Neural cell (in vitro differentiated cells): ENCODE results near the gene MGME1. TPM values are rescaled to one million over a fixed set of nuclear protein-coding genes. Genes with fewer than 3 reads are reported as not detected.

ENCODE experiments used
- H2AFZ ChIP-seq: fragments of 200-600, 300-800 bp; sonication (generic), shearing (Covaris generic); 2 replicates; pipeline ENCODE4 v1.6.0; 2014; ENCODE audit warnings: low read depth, mild to moderate bottlenecking, antibody characterized with exemption, low read length, moderate library complexity
- H3F3A ChIP-seq: fragments of 200-600 bp; shearing (Covaris generic); 2 replicates; pipeline ENCODE4 v1.6.1; 2016; ENCODE audit warnings: mild to moderate bottlenecking, moderate library complexity, mixed read lengths, antibody characterized with exemption, low read length; ENCODE audit not compliant: insufficient read depth, poor library complexity, severe bottlenecking
- H3K27ac ChIP-seq: fragments of 200-600, 300-800 bp; sonication (generic), shearing (Covaris generic); 2 replicates; pipeline ENCODE4 v1.5.1; 2014; ENCODE audit warnings: mild to moderate bottlenecking, low read length, moderate library complexity
- H3K27me3 ChIP-seq: fragments of 300-800, 200-600 bp; sonication (generic), shearing (Covaris generic); 2 replicates; pipeline ENCODE4 v1.6.0; 2014; ENCODE audit warnings: mild to moderate bottlenecking, low read depth, low read length, moderate library complexity; ENCODE audit not compliant: insufficient read depth
- H3K36me3 ChIP-seq: fragments of 300-800, 200-600 bp; sonication (generic), shearing (Covaris generic); 2 replicates; pipeline ENCODE4 v1.5.1; 2014; ENCODE audit warnings: mild to moderate bottlenecking, antibody characterized with exemption, low read length, moderate library complexity; ENCODE audit not compliant: insufficient read depth
- H3K4me2 ChIP-seq: fragments of 300-800, 200-600 bp; sonication (generic), shearing (Covaris generic); 2 replicates; pipeline ENCODE4 v1.6.0; 2014; ENCODE audit warnings: mild to moderate bottlenecking, low read length
- H3K4me3 ChIP-seq: fragments of 300-800, 200-600 bp; sonication (generic), shearing (Covaris generic); 2 replicates; pipeline ENCODE4 v1.5.1; 2014; ENCODE audit warnings: mild to moderate bottlenecking, low read length, moderate library complexity
- H3K79me2 ChIP-seq: fragments of 200-600 bp; shearing (Covaris generic); replicated peaks from 2 replicates; pipeline ENCODE4 v1.6.0; 2014; ENCODE audit warnings: mild to moderate bottlenecking, low read length, moderate library complexity; ENCODE audit not compliant: insufficient read depth
- H3K9ac ChIP-seq: fragments of 300-800, 200-600 bp; sonication (generic), shearing (Covaris generic); 2 replicates; pipeline ENCODE4 v1.6.1; 2016; ENCODE audit warnings: mild to moderate bottlenecking, low read length, mixed read lengths
- H3K9me2 ChIP-seq: fragments of 200-600 bp; shearing (Covaris generic); 2 replicates; pipeline ENCODE4 v1.6.1; 2016; ENCODE audit warnings: mild to moderate bottlenecking, low read length, mixed read lengths; ENCODE audit not compliant: insufficient read depth
- H3K9me3 ChIP-seq: fragments of 200-600, 300-800 bp; sonication (generic), shearing (Covaris generic); 2 replicates; pipeline ENCODE4 v1.6.1; 2016; ENCODE audit warnings: mild to moderate bottlenecking, mixed run types, low read length, moderate library complexity, mixed read lengths
- H4K20me1 ChIP-seq: fragments of 200-600 bp; shearing (Covaris generic); 2 replicates; pipeline ENCODE4 v1.6.1; 2016; ENCODE audit warnings: mild to moderate bottlenecking, mixed run types; ENCODE audit not compliant: insufficient read depth
- EP300 ChIP-seq: fragments of 450-650 bp; conservative IDR thresholded peaks from 2 replicates; pipeline ENCODE4 v1.6.1; 2014; ENCODE audit warnings: antibody characterized with exemption, mild to moderate bottlenecking, moderate library complexity; ENCODE audit not compliant: poor library complexity, severe bottlenecking
- EZH2 ChIP-seq: fragments of 200-600, 300-800 bp; shearing (Covaris generic), sonication (generic); IDR thresholded peaks from 2 replicates; pipeline ENCODE4 v1.6.1; 2014; ENCODE audit warnings: antibody characterized with exemption, low read length, borderline replicate concordance, mild to moderate bottlenecking; ENCODE audit not compliant: insufficient read depth, poor library complexity, severe bottlenecking
- MXI1 ChIP-seq: fragments of 450-650 bp; conservative IDR thresholded peaks from 2 replicates; pipeline ENCODE4 v1.6.1; 2014; ENCODE audit warnings: antibody characterized with exemption, mild to moderate bottlenecking; ENCODE audit not compliant: poor library complexity, severe bottlenecking
- POLR2AphosphoS5 ChIP-seq: IDR thresholded peaks from 2 replicates; pipeline ENCODE4 v1.6.1; 2012
- RAD21 ChIP-seq: fragments of 450-650 bp; conservative IDR thresholded peaks from 2 replicates; pipeline ENCODE4 v1.6.1; 2014; ENCODE audit warnings: antibody characterized with exemption, mild to moderate bottlenecking, moderate library complexity
- SMC3 ChIP-seq: fragments of 450-650 bp; conservative IDR thresholded peaks from 2 replicates; pipeline ENCODE4 v1.6.1; 2014; ENCODE audit warnings: antibody characterized with exemption, mild to moderate bottlenecking, moderate library complexity; ENCODE audit not compliant: poor library complexity
- TAF1 ChIP-seq: IDR thresholded peaks from 2 replicates; pipeline ENCODE4 v1.6.1; 2012; ENCODE audit warnings: low read depth
- polyA plus RNA-seq: library from polyadenylated mRNA; depleted of rRNA; stranded (reverse); fragments of >200 nt; gene quantifications from 2 replicates; pipeline ENCODE4 v1.2.3, GENCODE V29; 2014
- TF ChIP-seq, protein P1 (sequence below): IDR thresholded peaks from 2 replicates; pipeline ENCODE4 v1.6.1; 2012; ENCODE audit warnings: borderline replicate concordance
- TF ChIP-seq, protein P2 (sequence below): fragments of 450-650 bp; IDR thresholded peaks from 2 replicates; pipeline ENCODE4 v1.5.1; 2014; ENCODE audit warnings: antibody characterized with exemption, mild to moderate bottlenecking, moderate library complexity; ENCODE audit not compliant: poor library complexity, severe bottlenecking

The MGME1 gene
- polyA plus RNA-seq, 1 donor from 2014 or later: 7.0 TPM

DNA sequence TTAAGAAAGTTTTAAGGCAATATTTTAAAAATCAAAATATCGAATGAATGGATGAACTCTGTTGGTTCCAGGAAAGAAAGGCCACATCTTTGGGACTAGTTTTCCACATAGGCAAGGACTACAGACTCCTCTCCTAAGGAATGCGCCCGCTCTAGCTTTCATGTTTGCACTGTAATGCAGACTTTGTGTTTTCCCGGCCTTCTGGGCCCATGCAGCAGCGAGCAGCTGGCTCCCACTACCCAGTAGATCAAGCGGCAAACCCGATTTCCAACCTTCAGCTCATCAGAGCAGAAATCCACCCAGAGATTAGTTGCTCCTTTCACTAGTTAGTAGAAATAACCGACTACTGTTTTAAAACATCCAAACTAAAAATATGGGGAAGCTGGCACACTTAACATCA is 61.2 kb downstream of the MGME1 start:
- no peaks in the 10 kb centered on the region for H3K36me3 ChIP-seq
- H3K9me2 ChIP-seq: no peaks in the 10 kb centered on the region
- no peaks in the 10 kb centered on the region for H3F3A ChIP-seq
- no peak overlapping the region for H2AFZ ChIP-seq
- TF ChIP-seq SMC3 (no peak), TAF1 (no peak), EZH2 (no peak), RAD21 (no peak), POLR2AphosphoS5 (no peak), EP300 (no peak), MXI1 (no peak)
- TF ChIP-seq, protein P1, sequence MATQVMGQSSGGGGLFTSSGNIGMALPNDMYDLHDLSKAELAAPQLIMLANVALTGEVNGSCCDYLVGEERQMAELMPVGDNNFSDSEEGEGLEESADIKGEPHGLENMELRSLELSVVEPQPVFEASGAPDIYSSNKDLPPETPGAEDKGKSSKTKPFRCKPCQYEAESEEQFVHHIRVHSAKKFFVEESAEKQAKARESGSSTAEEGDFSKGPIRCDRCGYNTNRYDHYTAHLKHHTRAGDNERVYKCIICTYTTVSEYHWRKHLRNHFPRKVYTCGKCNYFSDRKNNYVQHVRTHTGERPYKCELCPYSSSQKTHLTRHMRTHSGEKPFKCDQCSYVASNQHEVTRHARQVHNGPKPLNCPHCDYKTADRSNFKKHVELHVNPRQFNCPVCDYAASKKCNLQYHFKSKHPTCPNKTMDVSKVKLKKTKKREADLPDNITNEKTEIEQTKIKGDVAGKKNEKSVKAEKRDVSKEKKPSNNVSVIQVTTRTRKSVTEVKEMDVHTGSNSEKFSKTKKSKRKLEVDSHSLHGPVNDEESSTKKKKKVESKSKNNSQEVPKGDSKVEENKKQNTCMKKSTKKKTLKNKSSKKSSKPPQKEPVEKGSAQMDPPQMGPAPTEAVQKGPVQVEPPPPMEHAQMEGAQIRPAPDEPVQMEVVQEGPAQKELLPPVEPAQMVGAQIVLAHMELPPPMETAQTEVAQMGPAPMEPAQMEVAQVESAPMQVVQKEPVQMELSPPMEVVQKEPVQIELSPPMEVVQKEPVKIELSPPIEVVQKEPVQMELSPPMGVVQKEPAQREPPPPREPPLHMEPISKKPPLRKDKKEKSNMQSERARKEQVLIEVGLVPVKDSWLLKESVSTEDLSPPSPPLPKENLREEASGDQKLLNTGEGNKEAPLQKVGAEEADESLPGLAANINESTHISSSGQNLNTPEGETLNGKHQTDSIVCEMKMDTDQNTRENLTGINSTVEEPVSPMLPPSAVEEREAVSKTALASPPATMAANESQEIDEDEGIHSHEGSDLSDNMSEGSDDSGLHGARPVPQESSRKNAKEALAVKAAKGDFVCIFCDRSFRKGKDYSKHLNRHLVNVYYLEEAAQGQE: no peak
- TF ChIP-seq, protein P2, sequence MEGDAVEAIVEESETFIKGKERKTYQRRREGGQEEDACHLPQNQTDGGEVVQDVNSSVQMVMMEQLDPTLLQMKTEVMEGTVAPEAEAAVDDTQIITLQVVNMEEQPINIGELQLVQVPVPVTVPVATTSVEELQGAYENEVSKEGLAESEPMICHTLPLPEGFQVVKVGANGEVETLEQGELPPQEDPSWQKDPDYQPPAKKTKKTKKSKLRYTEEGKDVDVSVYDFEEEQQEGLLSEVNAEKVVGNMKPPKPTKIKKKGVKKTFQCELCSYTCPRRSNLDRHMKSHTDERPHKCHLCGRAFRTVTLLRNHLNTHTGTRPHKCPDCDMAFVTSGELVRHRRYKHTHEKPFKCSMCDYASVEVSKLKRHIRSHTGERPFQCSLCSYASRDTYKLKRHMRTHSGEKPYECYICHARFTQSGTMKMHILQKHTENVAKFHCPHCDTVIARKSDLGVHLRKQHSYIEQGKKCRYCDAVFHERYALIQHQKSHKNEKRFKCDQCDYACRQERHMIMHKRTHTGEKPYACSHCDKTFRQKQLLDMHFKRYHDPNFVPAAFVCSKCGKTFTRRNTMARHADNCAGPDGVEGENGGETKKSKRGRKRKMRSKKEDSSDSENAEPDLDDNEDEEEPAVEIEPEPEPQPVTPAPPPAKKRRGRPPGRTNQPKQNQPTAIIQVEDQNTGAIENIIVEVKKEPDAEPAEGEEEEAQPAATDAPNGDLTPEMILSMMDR: no peak
- H3K27ac ChIP-seq: no peak overlapping the region
- no peak overlapping the region for H3K4me2 ChIP-seq
- H3K9me3 ChIP-seq: no peaks in the 10 kb centered on the region
- H3K4me3 ChIP-seq: no peak overlapping the region
- H4K20me1 ChIP-seq: no peaks in the 10 kb centered on the region
- H3K9ac ChIP-seq: no peak overlapping the region
- no peaks in the 10 kb centered on the region for H3K79me2 ChIP-seq
- no peaks in the 10 kb centered on the region for H3K27me3 ChIP-seq

DNA sequence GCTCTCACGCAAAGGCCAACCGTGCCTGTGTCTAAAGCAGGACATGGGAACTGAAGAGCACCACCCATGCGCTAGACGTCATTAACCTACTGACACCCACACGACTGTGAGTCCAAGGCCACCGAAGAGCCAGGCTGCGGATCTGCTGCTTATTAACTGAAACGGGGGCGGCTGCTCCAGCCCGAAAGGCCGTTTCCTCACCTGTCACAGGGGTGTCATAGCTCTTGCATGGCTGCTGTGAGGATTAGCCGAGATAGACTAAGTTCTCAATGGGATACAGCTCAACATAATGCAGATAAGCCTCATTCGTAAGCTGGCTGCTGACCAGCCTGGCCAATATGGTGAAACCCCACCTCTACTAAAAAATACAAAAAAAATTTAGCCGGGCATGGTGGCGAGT is 62.2 kb downstream of the MGME1 start:
- no peak overlapping the region for H3K4me3 ChIP-seq

More for the DNA sequence above, 62.2 kb downstream of the MGME1 start:
- Histone ChIP-seq H3K9ac (no peak overlapping the region), H3K79me2 (no peaks in the 10 kb centered on the region), H3K9me2 (no peaks in the 10 kb centered on the region), H3K27me3 (no peaks in the 10 kb centered on the region), H3F3A (no peaks in the 10 kb centered on the region), H2AFZ (no peak overlapping the region), H3K36me3 (no peaks in the 10 kb centered on the region), H3K9me3 (no peaks in the 10 kb centered on the region), H3K27ac (no peak overlapping the region), H4K20me1 (no peaks in the 10 kb centered on the region), H3K4me2 (no peak overlapping the region)
- TF ChIP-seq EZH2: no peak
- TF ChIP-seq, protein P2: no peak
- TF ChIP-seq, protein P1: no peak
- no peak for TF ChIP-seq MXI1
- no peak for TF ChIP-seq POLR2AphosphoS5
- TF ChIP-seq TAF1: no peak
- no peak for TF ChIP-seq RAD21
- no peak for TF ChIP-seq SMC3
- TF ChIP-seq EP300: no peak
